NB4 (cell line): ENCODE results near the gene HLA-B.

ENCODE experiments used
- CTCF ChIP-seq: IDR thresholded peaks from one replicate; pipeline ENCODE4 v1.5.1; 2012; ENCODE audit warnings: low read depth, low read length
- MAX ChIP-seq: IDR thresholded peaks from 2 replicates; pipeline ENCODE4 v1.6.1; 2011; ENCODE audit warnings: low read depth, low read length
- POLR2A ChIP-seq: IDR thresholded peaks from 2 replicates; pipeline ENCODE4 v1.6.1; 2011; ENCODE audit warnings: mild to moderate bottlenecking; ENCODE audit not compliant: insufficient read length; ENCODE audit errors: extremely low read depth

- no peak for TF ChIP-seq CTCF
- TF ChIP-seq POLR2A: no peak
- no peak for TF ChIP-seq MAX
Observed at GRCh38 chr6:31321005-31321707, 35.8 kb downstream of the HLA-B start.
